Measurements from ENCODE around the gene NAB2. TPM values are rescaled to one million over a fixed set of nuclear protein-coding genes. Genes with fewer than 3 reads are reported as not detected.

NAB2 gene
- total RNA-seq, 1 experiment from 2014 or later, result 30.6 TPM

- CTCF ChIA-PET, result interaction anchor here (3.0 to 7.3 kb wide), 3 partner anchors 14 to 47 kb away, joined by 26 to 147 read pairs (median 66); partner anchors contain the start of genes NAB2 and NEMP1
- H3K36me3 Mint-ChIP-seq (ENCODE audit: insufficient read depth, unreplicated experiment), result peaks cover 37% of the 10 kb centered on the region
- peak overlapping the region; percentile 80 for H3K4me3 Mint-ChIP-seq (ENCODE audit: unreplicated experiment)
- peak overlapping the region; percentile 89 for H3K27ac Mint-ChIP-seq (ENCODE audit: low read depth, unreplicated experiment)
- BruUV-seq (replicated peaks), result no TSS peak
- peaks cover 35% of the 10 kb centered on the region for H3K4me1 Mint-ChIP-seq (ENCODE audit: insufficient read depth, unreplicated experiment)
- no peaks in the 10 kb centered on the region for H3K9me3 Mint-ChIP-seq (ENCODE audit: unreplicated experiment)
- H3K27me3 Mint-ChIP-seq (ENCODE audit: insufficient read depth, unreplicated experiment), result no peaks in the 10 kb centered on the region
- POLR2A ChIA-PET, result interaction anchor here (0.6 to 10.2 kb wide), 5 partner anchors 15 to 384 kb away, joined by 4 to 610 read pairs (median 146); partner anchors contain the start of genes NAB2, NACA and NEMP1
- intact Hi-C loops (cut with micrococcal nuclease), result no loop called here
- DNase-seq (ENCODE audit: unreplicated experiment), result no peak
- no peak for TF ChIP-seq CTCF (IDR thresholded peaks at IDR 0.05; ENCODE audit: unreplicated experiment)
Measured at GRCh38 chr12:57109207-57110103, 20.5 kb downstream of the NAB2 start.

GRCh38 chr12:57110104-57111030 is 21.5 kb downstream of the NAB2 start:
- peak overlapping the region; percentile 80 for H3K4me3 Mint-ChIP-seq (ENCODE audit: unreplicated experiment)
- peaks cover 35% of the 10 kb centered on the region for H3K4me1 Mint-ChIP-seq (ENCODE audit: insufficient read depth, unreplicated experiment)
- no peaks in the 10 kb centered on the region for H3K27me3 Mint-ChIP-seq (ENCODE audit: insufficient read depth, unreplicated experiment)
- peak; percentile 53 for DNase-seq (ENCODE audit: unreplicated experiment)
- POLR2A ChIA-PET, result interaction anchor here (0.6 to 10.2 kb wide), 17 partner anchors 16 to 464 kb away, joined by 3 to 610 read pairs (median 15); partner anchors contain the start of genes ATP5F1B, LRP1, NAB2 and NACA
- H3K36me3 Mint-ChIP-seq (ENCODE audit: insufficient read depth, unreplicated experiment), result peaks cover 32% of the 10 kb centered on the region
- H3K9me3 Mint-ChIP-seq (ENCODE audit: unreplicated experiment), result no peaks in the 10 kb centered on the region
- peak overlapping the region; percentile 89 for H3K27ac Mint-ChIP-seq (ENCODE audit: low read depth, unreplicated experiment)
- intact Hi-C loops (cut with micrococcal nuclease), result loop anchor here (1.0 kb wide), 1 partner anchor 22 kb away; no protein-coding TSS in a partner anchor
- CTCF ChIA-PET, result interaction anchor here (0.6 to 7.3 kb wide), 12 partner anchors 13 to 351 kb away, joined by 3 to 147 read pairs (median 20); partner anchors contain the start of genes NAB2 and NEMP1
- TSS peak; percentile 66 for BruUV-seq (replicated peaks)
- TF ChIP-seq CTCF (IDR thresholded peaks at IDR 0.05; ENCODE audit: unreplicated experiment), result no peak

- TF ChIP-seq CTCF (IDR thresholded peaks at IDR 0.05; ENCODE audit: unreplicated experiment), result no peak
- ChIA-PET CTCF (interaction anchor here (0.6 to 7.3 kb wide), 27 partner anchors 12 to 482 kb away, joined by 3 to 147 read pairs (median 5); partner anchors contain the start of genes NAB2, NEMP1 and ZBTB39), POLR2A (interaction anchor here (0.6 to 10.2 kb wide), 38 partner anchors 8 to 825 kb away, joined by 3 to 610 read pairs (median 6); partner anchors contain the start of genes ATP5F1B, LRP1, NAB2 and NACA)
- Mint-ChIP-seq H3K27me3 (ENCODE audit: insufficient read depth, unreplicated experiment) (no peaks in the 10 kb centered on the region), H3K36me3 (ENCODE audit: insufficient read depth, unreplicated experiment) (peaks cover 26% of the 10 kb centered on the region), H3K9me3 (ENCODE audit: unreplicated experiment) (no peaks in the 10 kb centered on the region), H3K4me3 (ENCODE audit: unreplicated experiment) (peak within 1 kb of the TSS; percentile 80), H3K27ac (ENCODE audit: low read depth, unreplicated experiment) (peak within 1 kb of the TSS; percentile 89), H3K4me1 (ENCODE audit: insufficient read depth, unreplicated experiment) (peaks cover 35% of the 10 kb centered on the region)
- peak; percentile 86 for DNase-seq (ENCODE audit: unreplicated experiment)
- no TSS peak for BruUV-seq (replicated peaks)
- intact Hi-C loops (cut with micrococcal nuclease), result loop anchor here (1.0 kb wide), 1 partner anchor 23 kb away; no protein-coding TSS in a partner anchor
Measured at GRCh38 chr12:57111031-57111734, 22.3 kb downstream of the NAB2 start, which contains the start of gene STAT6. STAT6 (minus strand) TSS chr12:57111362; CDS start chr12:57108278, 3,084 bp downstream.
